HCT116 (cell line): ENCODE measurements around the gene CDK2. TPM values are rescaled to one million over a fixed set of nuclear protein-coding genes. Genes with fewer than 3 reads are reported as not detected.

Experiments used
- ATAC-seq: fragments of 200-7000 bp; cut with Tn5 transposase; 2 replicates; pipeline ENCODE4 v1.9.1; 2020; ENCODE audit warnings: mild to moderate bottlenecking, moderate library complexity
- BruUV-seq: library from RNA; stranded (reverse); fragments of 400-500 nt; replicated peaks from 2 replicates; lab custom pipeline; 2021; lab: Mats Ljungman, UMichigan
- CTCF ChIA-PET: fragments of 300-600 bp; sonication (Branson Sonifier 250); formaldehyde crosslinking; loops from one replicate; lab custom pipeline; 2021; ENCODE audit warnings: antibody characterized with exemption; lab: Charles Lee
- POLR2A ChIA-PET: fragments of 300-600, 350-600 bp; sonication (Branson Sonifier 250); formaldehyde crosslinking; loops from one replicate; lab custom pipeline; 2021; ENCODE audit warnings: antibody characterized with exemption; lab: Charles Lee
- RAD21 ChIA-PET, 2 experiments: fragments of 300-600 bp; sonication (Branson Sonifier 250); formaldehyde crosslinking; loops; one replicate each; lab custom pipeline; 2023; ENCODE audit warnings: low total read pairs in 2 of 2; ENCODE audit not compliant: uncharacterized antibody in 2 of 2, unreplicated experiment in 2 of 2, low non-redundant PET in 1 of 2; lab: Charles Lee
- DNase-seq: peaks from one replicate; pipeline ENCODE4 v3.0.0-alpha.2; 2010; ENCODE audit warnings: low read depth, low spot score
- H2AFZ ChIP-seq: fragments of 200-600 bp; shearing (Covaris generic), sonication (generic); 2 replicates; pipeline ENCODE4 v1.6.1; 2017; ENCODE audit warnings: low read depth, mixed run types, mixed read lengths, antibody characterized with exemption, low read length; ENCODE audit not compliant: poor library complexity, severe bottlenecking
- H3K27ac ChIP-seq: 2 replicates; pipeline ENCODE4 v1.5.1; 2012; ENCODE audit warnings: low read depth, low read length
- H3K27me3 ChIP-seq: fragments of 200-600 bp; sonication (generic); 2 replicates; pipeline ENCODE4 v1.6.1; 2016; ENCODE audit warnings: mixed run types, low read length, mixed read lengths; ENCODE audit not compliant: insufficient read depth
- H3K36me3 ChIP-seq, 2 experiments: fragments of 200-500 bp in 1 of 2; fragments of 200-600 bp in 1 of 2; sonication (Bioruptor generic) in 1 of 2; sonication (generic) in 1 of 2; 2 replicates each; pipeline versions ENCODE4 v1.5.1 to v1.6.1; 2014 to 2016; ENCODE audit warnings: low read length in 2 of 2, inconsistent platforms in 1 of 2, mixed read lengths in 1 of 2, mixed run types in 1 of 2; ENCODE audit not compliant: insufficient read depth in 2 of 2, control insufficient read depth in 1 of 2
- H3K4me1 ChIP-seq, 2 experiments: fragments of 200-600 bp in 1 of 2; sonication (generic) in 1 of 2; 2 replicates each; pipeline versions ENCODE4 v1.5.1 to v1.6.1; 2012 to 2017; ENCODE audit warnings: low read length in 2 of 2, inconsistent platforms in 1 of 2, mild to moderate bottlenecking in 1 of 2, mixed read lengths in 1 of 2, mixed run types in 1 of 2, moderate library complexity in 1 of 2; ENCODE audit not compliant: insufficient read depth in 2 of 2, control insufficient read depth in 1 of 2
- H3K4me2 ChIP-seq: fragments of 200-600 bp; sonication (generic); 2 replicates; pipeline ENCODE4 v1.6.1; 2017; ENCODE audit warnings: mixed run types, low read length, mixed read lengths
- H3K4me3 ChIP-seq, 2 experiments: fragments of 200-600 bp in 1 of 2; sonication (generic) in 1 of 2; replicated peaks in 1 of 2; 2 replicates each; pipeline ENCODE4 v1.5.1; 2011 to 2016; ENCODE audit warnings: low read length in 2 of 2, control low read depth in 1 of 2, low read depth in 1 of 2, mild to moderate bottlenecking in 1 of 2, mixed read lengths in 1 of 2, mixed run types in 1 of 2
- H3K79me2 ChIP-seq: fragments of 200-600 bp; sonication (generic); 2 replicates; pipeline ENCODE4 v1.6.1; 2017; ENCODE audit warnings: mild to moderate bottlenecking, mixed run types, low read length, moderate library complexity, mixed read lengths; ENCODE audit not compliant: insufficient read depth
- H3K9ac ChIP-seq: fragments of 200-600 bp; sonication (generic); 2 replicates; pipeline ENCODE4 v1.6.1; 2016; ENCODE audit warnings: low read length, mixed read lengths
- H3K9me2 ChIP-seq: fragments of 200-600 bp; sonication (generic), shearing (Covaris generic); 2 replicates; pipeline ENCODE4 v1.6.1; 2017; ENCODE audit warnings: mixed run types, mild to moderate bottlenecking, moderate library complexity; ENCODE audit not compliant: insufficient read depth
- H3K9me3 ChIP-seq, 2 experiments: fragments of 200-500 bp in 1 of 2; fragments of 200-600 bp in 1 of 2; sonication (Bioruptor generic) in 1 of 2; sonication (generic) in 1 of 2; 2 replicates each; pipeline ENCODE4 v1.6.1; 2014 to 2017; ENCODE audit warnings: low read length in 2 of 2, mixed read lengths in 2 of 2, inconsistent platforms in 1 of 2, low read depth in 1 of 2, mild to moderate bottlenecking in 1 of 2, mixed run types in 1 of 2, moderate library complexity in 1 of 2; ENCODE audit not compliant: control insufficient read depth in 1 of 2, insufficient read depth in 1 of 2
- H4K20me1 ChIP-seq: fragments of 200-600 bp; sonication (generic), shearing (Covaris generic); 2 replicates; pipeline ENCODE4 v1.6.1; 2017; ENCODE audit warnings: mixed run types, mild to moderate bottlenecking, moderate library complexity; ENCODE audit not compliant: insufficient read depth
- ATF3 ChIP-seq: IDR thresholded peaks from 2 replicates; pipeline ENCODE4 v1.6.1; 2012
- CBX3 ChIP-seq: IDR thresholded peaks from 2 replicates; pipeline ENCODE4 v1.6.1; 2012; ENCODE audit warnings: low read depth
- CEBPB ChIP-seq: IDR thresholded peaks from 2 replicates; pipeline ENCODE4 v1.6.1; 2012; ENCODE audit warnings: low read depth
- CTCF ChIP-seq, 3 experiments: fragments of 200-600 bp in 1 of 3; sonication (generic) in 1 of 3; IDR thresholded peaks in 2 of 3; conservative IDR thresholded peaks in 1 of 3; 2 replicates each; pipeline ENCODE4 v1.5.1; 2012 to 2017; ENCODE audit warnings: low read depth in 2 of 3, low read length in 2 of 3, antibody characterized with exemption in 1 of 3, borderline replicate concordance in 1 of 3, control low read depth in 1 of 3, mild to moderate bottlenecking in 1 of 3, mixed read lengths in 1 of 3, mixed run types in 1 of 3, moderate library complexity in 1 of 3; ENCODE audit not compliant: insufficient read depth in 1 of 3
- EGR1 ChIP-seq: IDR thresholded peaks from 2 replicates; pipeline ENCODE4 v1.6.1; 2012; ENCODE audit warnings: low read depth
- EZH2phosphoT487 ChIP-seq: fragments of 200-600 bp; IDR thresholded peaks from 2 replicates; pipeline ENCODE4 v1.6.1; 2018; ENCODE audit warnings: antibody characterized with exemption, borderline replicate concordance
- JUND ChIP-seq: IDR thresholded peaks from 2 replicates; pipeline ENCODE4 v1.6.1; 2012
- MAX ChIP-seq: IDR thresholded peaks from 2 replicates; pipeline ENCODE4 v1.6.1; 2012
- POLR2AphosphoS5 ChIP-seq: IDR thresholded peaks from 2 replicates; pipeline ENCODE4 v1.6.1; 2011; ENCODE audit warnings: mild to moderate bottlenecking, low read depth, low read length, moderate library complexity
- RAD21 ChIP-seq: IDR thresholded peaks from 2 replicates; pipeline ENCODE4 v1.6.1; 2012; ENCODE audit warnings: low read depth, mild to moderate bottlenecking
- SP1 ChIP-seq: IDR thresholded peaks from 2 replicates; pipeline ENCODE4 v1.6.1; 2012; ENCODE audit warnings: low read depth
- TCF7L2 ChIP-seq: IDR thresholded peaks from 2 replicates; pipeline ENCODE4 v1.7.0; 2011; ENCODE audit warnings: borderline replicate concordance, inconsistent platforms; ENCODE audit not compliant: insufficient read depth, insufficient read length; ENCODE audit errors: extremely low read depth
- YY1 ChIP-seq: IDR thresholded peaks from 2 replicates; pipeline ENCODE4 v1.6.1; 2011; ENCODE audit warnings: low read length, low read depth, moderate library complexity, mild to moderate bottlenecking; ENCODE audit not compliant: insufficient replicate concordance; ENCODE audit errors: extremely low read depth
- ZFX ChIP-seq: fragments of 450-650 bp; IDR thresholded peaks from 2 replicates; pipeline ENCODE4 v1.6.1; 2017
- intact Hi-C: fragments of 100-400 bp; cut with micrococcal nuclease; formaldehyde crosslinking; loops from 2 replicates; pipeline ENCODE4 v1.10.0; 2022
- total RNA-seq: library from RNA; stranded (reverse); gene quantifications from one replicate; pipeline ENCODE4 v1.2.1, GENCODE V29; 2021; ENCODE audit not compliant: unreplicated experiment

The CDK2 gene
- total RNA-seq, 1 experiment from 2014 or later = 90.9 TPM

- Histone ChIP-seq H3K27ac (no peak overlapping the region), H3K9me3 (no peaks in the 10 kb centered on the region), H3K9ac (no peak overlapping the region), H3K4me2 (no peak overlapping the region), H3K27me3 (no peaks in the 10 kb centered on the region), H3K79me2 (peaks cover 29% of the 10 kb centered on the region), H3K9me2 (no peaks in the 10 kb centered on the region), H4K20me1 (no peaks in the 10 kb centered on the region), H3K4me3 (no peak overlapping the region), H3K4me1 (peaks cover 25 to 40% of the 10 kb centered on the region in 2 experiments), H2AFZ (no peak overlapping the region), H3K36me3 (peaks cover 18 to 33% of the 10 kb centered on the region in 2 experiments; a peak in 3 of 4 replicates)
- ChIA-PET CTCF (no interaction called here), RAD21 (no interaction called here), POLR2A (no interaction called here)
- ATAC-seq = no peak
- TF ChIP-seq RAD21 = no peak
- no peak for TF ChIP-seq TCF7L2
- TF ChIP-seq JUND = no peak
- TF ChIP-seq CBX3 = no peak
- no peak for TF ChIP-seq ZFX
- no peak for TF ChIP-seq EGR1
- no peak for TF ChIP-seq CEBPB
- TF ChIP-seq CTCF (IDR thresholded peaks at IDR 0.05 in 2 of 3, conservative IDR thresholded peaks at IDR 0.05 in 1 of 3; ENCODE audit: borderline replicate concordance in 1 of 3, insufficient read depth in 1 of 3, low read depth in 2 of 3, low read length in 2 of 3) = no peak
- no peak for TF ChIP-seq SP1
- no peak for TF ChIP-seq ATF3
- no peak for TF ChIP-seq YY1
- TF ChIP-seq EZH2phosphoT487 = no peak
- TF ChIP-seq MAX = no peak
- no peak for TF ChIP-seq POLR2AphosphoS5
- intact Hi-C loops = no loop called here
- DNase-seq = no peak
- no TSS peak for BruUV-seq
Measured at GRCh38 chr12:55969356-55969755, 2.7 kb downstream of the CDK2 start.
